ENCODE results near the gene MLXIPL. TPM values are rescaled to one million over a fixed set of nuclear protein-coding genes. Genes with fewer than 3 reads are reported as not detected.
A peak's percentile ranks its signal among the peaks of the same experiment; 100 is the strongest.

Gene MLXIPL
- total and polyA plus RNA-seq, 2 experiments from 2014 or later: 21.7 to 46.7 TPM

DNA sequence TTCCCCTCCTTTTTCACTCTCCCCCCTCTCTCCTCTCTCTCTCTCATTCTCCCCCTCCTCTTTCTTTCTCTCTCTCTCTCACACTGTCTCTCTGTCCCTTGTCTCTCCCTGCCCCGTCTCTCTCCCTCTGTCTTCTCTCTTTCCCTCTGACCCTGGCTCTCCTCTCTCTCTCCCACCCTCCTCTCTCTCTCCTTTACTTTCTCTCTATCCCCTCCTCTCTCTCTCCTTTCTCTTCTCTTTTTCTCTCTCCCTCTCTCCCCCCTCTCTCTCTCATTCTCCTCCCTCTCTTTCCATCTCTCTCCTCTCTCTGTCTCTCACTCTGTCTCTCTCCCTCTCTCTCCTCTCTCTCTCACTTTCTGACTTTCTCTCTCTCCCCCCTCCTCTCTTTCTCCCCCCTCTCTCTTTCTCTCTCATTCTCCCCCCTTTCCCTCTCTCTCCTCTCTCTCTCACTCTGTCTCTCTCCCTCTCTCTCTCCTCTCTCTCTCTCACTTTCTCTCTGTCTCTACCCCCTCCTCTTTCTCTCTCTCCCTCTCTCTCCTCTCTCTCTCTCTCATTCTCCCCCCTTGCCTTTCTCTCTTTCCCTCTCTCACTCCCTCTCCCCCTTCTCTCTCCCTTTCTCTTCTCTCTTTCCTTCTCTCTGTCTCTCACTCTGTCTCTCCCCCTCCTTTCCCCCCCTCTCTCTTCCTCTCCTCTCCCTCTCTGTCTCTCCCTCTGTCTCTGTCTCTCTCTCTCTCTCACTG, 24.4 kb upstream of the MLXIPL start:
- Histone ChIP-seq H3K4me3 (no peak overlapping the region), H3K9me3 (ENCODE audit: low read depth) (no peaks in the 10 kb centered on the region), H2AFZ (peak overlapping the region; percentile 56), H3K9me2 (replicated peaks; ENCODE audit: insufficient read depth) (no peaks in the 10 kb centered on the region), H3K4me1 (ENCODE audit: insufficient read depth) (peaks cover 6% of the 10 kb centered on the region), H4K20me1 (ENCODE audit: insufficient read depth, poor library complexity, severe bottlenecking) (no peaks in the 10 kb centered on the region), H3K4me2 (peak overlapping the region; percentile 95), H3K27ac (no peak overlapping the region), H3K79me2 (no peaks in the 10 kb centered on the region), H3K36me3 (replicated peaks; ENCODE audit: insufficient read depth, low read depth) (no peaks in the 10 kb centered on the region), H3K27me3 (peaks cover 28% of the 10 kb centered on the region)
- no peak for TF ChIP-seq EZH2phosphoT487 (IDR thresholded peaks at IDR 0.05; ENCODE audit: low read depth, severe bottlenecking, unreplicated experiment)
- TF ChIP-seq EZH2 (IDR thresholded peaks at IDR 0.05; ENCODE audit: borderline replicate concordance): no peak
- TF ChIP-seq, protein P1, sequence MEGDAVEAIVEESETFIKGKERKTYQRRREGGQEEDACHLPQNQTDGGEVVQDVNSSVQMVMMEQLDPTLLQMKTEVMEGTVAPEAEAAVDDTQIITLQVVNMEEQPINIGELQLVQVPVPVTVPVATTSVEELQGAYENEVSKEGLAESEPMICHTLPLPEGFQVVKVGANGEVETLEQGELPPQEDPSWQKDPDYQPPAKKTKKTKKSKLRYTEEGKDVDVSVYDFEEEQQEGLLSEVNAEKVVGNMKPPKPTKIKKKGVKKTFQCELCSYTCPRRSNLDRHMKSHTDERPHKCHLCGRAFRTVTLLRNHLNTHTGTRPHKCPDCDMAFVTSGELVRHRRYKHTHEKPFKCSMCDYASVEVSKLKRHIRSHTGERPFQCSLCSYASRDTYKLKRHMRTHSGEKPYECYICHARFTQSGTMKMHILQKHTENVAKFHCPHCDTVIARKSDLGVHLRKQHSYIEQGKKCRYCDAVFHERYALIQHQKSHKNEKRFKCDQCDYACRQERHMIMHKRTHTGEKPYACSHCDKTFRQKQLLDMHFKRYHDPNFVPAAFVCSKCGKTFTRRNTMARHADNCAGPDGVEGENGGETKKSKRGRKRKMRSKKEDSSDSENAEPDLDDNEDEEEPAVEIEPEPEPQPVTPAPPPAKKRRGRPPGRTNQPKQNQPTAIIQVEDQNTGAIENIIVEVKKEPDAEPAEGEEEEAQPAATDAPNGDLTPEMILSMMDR (IDR thresholded peaks at IDR 0.05; ENCODE audit: poor library complexity): no peak
- no peak for DNase-seq (ENCODE audit: low spot score)
- WGBS (ENCODE audit: low lambda C conversion rate, missing lambda C conversion rate): no CpG with 5 or more reads among the region's 1 CpG

DNA sequence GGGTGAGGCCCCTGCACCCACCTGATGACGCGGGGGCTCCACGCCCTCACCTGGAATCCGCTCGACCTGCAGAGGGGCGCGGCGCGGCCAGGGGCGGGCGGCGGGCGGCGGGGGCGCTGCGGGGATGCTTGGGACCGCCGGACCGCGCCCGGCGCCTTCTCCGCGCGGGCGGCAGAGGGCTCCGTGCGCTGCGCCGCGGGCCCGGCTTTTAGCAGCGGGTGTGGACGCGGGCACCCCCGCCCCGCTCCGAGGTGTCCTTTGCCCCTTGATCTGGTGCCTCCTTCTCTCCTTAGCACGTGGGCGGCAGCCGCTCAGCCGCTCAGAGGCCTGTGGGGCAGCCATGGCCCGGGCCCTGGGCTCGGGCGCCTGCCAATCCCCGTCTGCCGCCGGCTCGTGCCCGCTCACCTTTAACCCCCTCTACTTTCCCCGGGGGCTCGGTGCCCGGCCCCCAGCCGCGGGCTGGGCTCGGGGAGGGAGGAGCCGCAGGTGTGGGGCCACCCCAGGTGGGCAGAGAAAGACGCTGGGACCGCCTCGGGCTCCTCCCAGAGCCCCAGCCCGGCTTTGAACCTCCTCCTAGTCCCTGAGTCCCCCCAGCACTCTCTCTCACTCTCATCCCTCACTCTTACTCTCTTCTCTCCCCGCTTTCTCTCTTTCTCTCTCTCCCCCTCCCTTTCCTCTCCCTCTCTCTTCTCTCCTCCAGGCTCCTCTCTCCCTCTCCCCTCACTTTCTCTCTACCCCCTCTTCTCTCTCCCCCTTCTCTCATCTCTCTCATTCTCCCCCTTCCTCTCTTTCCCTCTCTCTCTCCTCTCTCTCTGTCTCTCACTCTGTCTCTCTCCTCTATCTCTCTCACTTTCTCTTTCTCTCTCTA, 23.6 kb upstream of the MLXIPL start:
- DNase-seq (ENCODE audit: low spot score): peak; percentile 89
- no peaks in the 10 kb centered on the region for H3K79me2 ChIP-seq
- H3K27ac ChIP-seq: peak overlapping the region; percentile 47

DNA sequence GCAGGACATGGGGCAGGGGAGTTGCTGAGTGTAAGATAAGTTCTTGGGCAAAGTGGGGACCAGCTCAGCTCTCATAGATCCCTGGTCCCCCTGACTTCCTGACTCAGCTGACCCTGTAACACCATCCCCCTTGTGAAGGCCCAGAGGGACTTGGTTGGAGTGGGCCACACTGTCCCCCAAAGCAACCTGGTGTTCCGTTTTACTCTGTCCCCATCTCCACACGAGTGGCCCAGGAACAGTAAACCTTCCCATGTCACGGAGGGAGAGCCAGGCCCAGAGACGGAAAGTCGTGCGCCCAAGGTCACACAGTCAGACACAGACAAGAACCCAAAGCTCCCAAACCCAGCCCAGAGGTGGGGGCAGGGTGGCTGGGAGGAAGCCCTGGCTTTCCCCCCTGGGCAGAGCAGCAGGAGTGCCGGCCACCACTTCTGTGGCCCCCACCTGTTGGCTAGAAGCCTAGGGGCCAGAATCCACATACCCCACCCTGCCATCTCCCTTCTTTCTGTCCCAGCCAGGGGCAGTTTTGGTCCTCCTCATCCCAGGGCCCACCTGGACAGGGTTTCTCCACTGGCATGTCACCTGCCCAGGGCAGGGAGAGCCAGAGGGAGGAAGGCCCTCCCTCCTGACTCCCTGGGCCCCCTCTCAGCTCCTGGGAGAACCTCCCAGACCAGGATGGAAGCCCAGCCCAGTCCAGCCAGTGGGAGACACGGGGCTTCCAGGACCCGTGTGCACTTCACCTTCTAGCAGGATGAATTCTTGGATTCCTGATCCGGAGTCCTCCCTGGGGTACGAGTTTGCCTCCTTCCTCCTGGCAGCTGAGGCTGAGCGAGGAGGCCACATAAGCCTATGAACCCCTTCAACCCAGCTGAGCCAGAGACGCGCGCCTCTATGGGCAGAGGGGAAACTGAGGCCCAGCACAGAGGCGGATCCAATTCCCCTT, 22.7 kb upstream of the MLXIPL start:
- Histone ChIP-seq H3K4me2 (peak overlapping the region; percentile 95), H3K36me3 (replicated peaks; ENCODE audit: insufficient read depth, low read depth) (no peaks in the 10 kb centered on the region), H4K20me1 (ENCODE audit: insufficient read depth, poor library complexity, severe bottlenecking) (no peaks in the 10 kb centered on the region), H3K79me2 (no peaks in the 10 kb centered on the region), H3K4me1 (ENCODE audit: insufficient read depth) (peaks cover 6% of the 10 kb centered on the region), H3K4me3 (no peak overlapping the region), H3K27ac (peak overlapping the region; percentile 57), H3K9me3 (ENCODE audit: low read depth) (no peaks in the 10 kb centered on the region), H2AFZ (no peak overlapping the region), H3K9me2 (replicated peaks; ENCODE audit: insufficient read depth) (no peaks in the 10 kb centered on the region), H3K27me3 (peaks cover 28% of the 10 kb centered on the region)
- TF ChIP-seq EZH2phosphoT487 (IDR thresholded peaks at IDR 0.05; ENCODE audit: low read depth, severe bottlenecking, unreplicated experiment): no peak
- TF ChIP-seq EZH2 (IDR thresholded peaks at IDR 0.05; ENCODE audit: borderline replicate concordance): no peak
- TF ChIP-seq, protein P1 (IDR thresholded peaks at IDR 0.05; ENCODE audit: poor library complexity): no peak
- no peak for DNase-seq (ENCODE audit: low spot score)
- WGBS (ENCODE audit: low lambda C conversion rate, missing lambda C conversion rate): 50% methylated on average over 16 of the region's 16 CpGs

More for the DNA sequence above, 23.6 kb upstream of the MLXIPL start:
- H4K20me1 ChIP-seq (ENCODE audit: insufficient read depth, poor library complexity, severe bottlenecking): no peaks in the 10 kb centered on the region
- no peak for TF ChIP-seq EZH2 (IDR thresholded peaks at IDR 0.05; ENCODE audit: borderline replicate concordance)
- TF ChIP-seq, protein P1 (IDR thresholded peaks at IDR 0.05; ENCODE audit: poor library complexity): peak; percentile 25
- no peak for TF ChIP-seq EZH2phosphoT487 (IDR thresholded peaks at IDR 0.05; ENCODE audit: low read depth, severe bottlenecking, unreplicated experiment)
- H3K27me3 ChIP-seq: peaks cover 28% of the 10 kb centered on the region
- peak overlapping the region; percentile 56 for H2AFZ ChIP-seq
- H3K4me1 ChIP-seq (ENCODE audit: insufficient read depth): peaks cover 6% of the 10 kb centered on the region
- 2% methylated on average over 13 of the region's 62 CpGs for WGBS (ENCODE audit: low lambda C conversion rate, missing lambda C conversion rate)
- H3K4me2 ChIP-seq: peak overlapping the region; percentile 95
- H3K4me3 ChIP-seq: peak overlapping the region; percentile 24
- H3K9me3 ChIP-seq (ENCODE audit: low read depth): no peaks in the 10 kb centered on the region
- H3K36me3 ChIP-seq (replicated peaks; ENCODE audit: insufficient read depth, low read depth): no peaks in the 10 kb centered on the region
- H3K9me2 ChIP-seq (replicated peaks; ENCODE audit: insufficient read depth): no peaks in the 10 kb centered on the region
